Measurements from ENCODE around the gene MAL.

The MAL gene

GRCh38 chr2:95025406-95026319 lies at the start of gene MAL:
Gene MAL (plus strand): TSS chr2:95025708. CDS start chr2:95025793, 85 bp downstream.
- DNase-seq = no peak

GRCh38 chr2:94977826-94978225 lies 47.7 kb upstream of the MAL start:
- DNase-seq = no peak

GRCh38 chr2:94978917-94979316 lies 46.6 kb upstream of the MAL start:
- DNase-seq = no peak

GRCh38 chr2:94979406-94980375 lies 45.8 kb upstream of the MAL start:
- DNase-seq = no peak

- no peak for DNase-seq
Measured at GRCh38 chr2:94980406-94980805, 45.1 kb upstream of the MAL start.

- DNase-seq = no peak
Measured at GRCh38 chr2:94982156-94982555, 43.4 kb upstream of the MAL start.

GRCh38 chr2:94982675-94983074 lies 42.8 kb upstream of the MAL start:
- no peak for DNase-seq

GRCh38 chr2:94984964-94985575 lies 40.4 kb upstream of the MAL start:
- DNase-seq = no peak

GRCh38 chr2:94985636-94986035 lies 39.9 kb upstream of the MAL start:
- no peak for DNase-seq

- DNase-seq = no peak
Measured at GRCh38 chr2:94986392-94986963, 39.0 kb upstream of the MAL start.

- DNase-seq = no peak
Measured at GRCh38 chr2:94987074-94988020, 38.2 kb upstream of the MAL start.

GRCh38 chr2:94990956-94991355 lies 34.6 kb upstream of the MAL start:
- no peak for DNase-seq

GRCh38 chr2:94992360-94992759 lies 33.1 kb upstream of the MAL start:
- DNase-seq = no peak

- no peak for DNase-seq
Measured at GRCh38 chr2:94993176-94994062, 32.1 kb upstream of the MAL start.

GRCh38 chr2:94994063-94994913 lies 31.2 kb upstream of the MAL start:
- DNase-seq = no peak

GRCh38 chr2:94994914-94995552 lies 30.5 kb upstream of the MAL start:
- DNase-seq = no peak

- no peak for DNase-seq
Measured at GRCh38 chr2:94995553-94996304, 29.8 kb upstream of the MAL start.
